Caco-2 (cell line): ENCODE measurements around the gene CEACAM19. TPM values are rescaled to one million over a fixed set of nuclear protein-coding genes. Genes with fewer than 3 reads are reported as not detected.

Experiments
- BruUV-seq: library from RNA; stranded (reverse); fragments of 400-500 nt; replicated peaks from 2 replicates; lab custom pipeline; 2021; lab: Mats Ljungman, UMichigan
- CTCF ChIA-PET: fragments of 300-600 bp; sonication (Branson Sonifier 250); formaldehyde crosslinking; loops from one replicate; lab custom pipeline; 2022; ENCODE audit warnings: antibody characterized with exemption; lab: Charles Lee
- POLR2A ChIA-PET: fragments of 300-600 bp; sonication (Branson Sonifier 250); formaldehyde crosslinking; loops from one replicate; lab custom pipeline; 2022; ENCODE audit warnings: antibody characterized with exemption; lab: Charles Lee
- DNase-seq, 2 experiments: peaks; one replicate each; pipeline versions ENCODE4 v3.0.0 to v3.0.0-alpha.2; 2020 to 2022
- H3K27me3 ChIP-seq: replicated peaks from 2 replicates; pipeline ENCODE4 v1.6.0; 2011; ENCODE audit warnings: low read length; ENCODE audit not compliant: control insufficient read depth, insufficient read depth
- H3K36me3 ChIP-seq: 2 replicates; pipeline ENCODE4 v1.5.1; 2011; ENCODE audit warnings: low read length; ENCODE audit not compliant: control insufficient read depth, insufficient read depth
- H3K4me1 ChIP-seq: fragments of 250-450 bp; sonication (Bioruptor Pico); 2 replicates; pipeline ENCODE4 v1.5.1; 2020; ENCODE audit warnings: mild to moderate bottlenecking
- H3K4me3 ChIP-seq: 2 replicates; pipeline ENCODE4 v1.5.1; 2011; ENCODE audit warnings: low read depth, mild to moderate bottlenecking, control low read depth, low read length
- H3K9me3 ChIP-seq: fragments of 250-450 bp; sonication (Bioruptor Pico); 2 replicates; pipeline ENCODE4 v1.5.1; 2020; ENCODE audit warnings: mild to moderate bottlenecking, moderate library complexity
- H3K27ac Mint-ChIP-seq: one replicate; pipeline ENCODE4 v1.8.0; 2022; ENCODE audit warnings: mixed read lengths; ENCODE audit not compliant: unreplicated experiment
- H3K27me3 Mint-ChIP-seq: one replicate; pipeline ENCODE4 v1.8.0; 2022; ENCODE audit warnings: mixed read lengths; ENCODE audit not compliant: insufficient read depth, unreplicated experiment
- H3K36me3 Mint-ChIP-seq: one replicate; pipeline ENCODE4 v1.8.0; 2022; ENCODE audit warnings: mild to moderate bottlenecking, mixed read lengths; ENCODE audit not compliant: insufficient read depth, unreplicated experiment
- H3K4me1 Mint-ChIP-seq: one replicate; pipeline ENCODE4 v1.8.0; 2022; ENCODE audit warnings: low read depth, mixed read lengths; ENCODE audit not compliant: unreplicated experiment
- H3K4me3 Mint-ChIP-seq: one replicate; pipeline ENCODE4 v1.8.0; 2022; ENCODE audit warnings: mild to moderate bottlenecking, moderate library complexity, mixed read lengths; ENCODE audit not compliant: unreplicated experiment
- H3K9me3 Mint-ChIP-seq: one replicate; pipeline ENCODE4 v1.8.0; 2022; ENCODE audit warnings: mixed read lengths; ENCODE audit not compliant: unreplicated experiment
- intact Hi-C: fragments of 100-400 bp; cut with micrococcal nuclease; formaldehyde crosslinking; loops from one replicate; pipeline ENCODE4 v1.10.0; 2022; ENCODE audit not compliant: unreplicated experiment
- total RNA-seq: library from RNA; stranded (reverse); gene quantifications from 2 replicates; pipeline ENCODE4 v1.2.3, GENCODE V29; 2022
- TF ChIP-seq, protein P1 (sequence below), 2 experiments: fragments of 200-600 bp in 1 of 2; IDR thresholded peaks; 1 replicate in 1 of 2; 2 replicates in 1 of 2; pipeline versions ENCODE4 v1.5.1 to v1.8.0; 2011 to 2022; ENCODE audit warnings: antibody characterized with exemption in 1 of 2, control low read depth in 1 of 2, inconsistent platforms in 1 of 2, low read depth in 1 of 2, low read length in 1 of 2, mild to moderate bottlenecking in 1 of 2, moderate library complexity in 1 of 2; ENCODE audit not compliant: insufficient read depth in 1 of 2, severe bottlenecking in 1 of 2, unreplicated experiment in 1 of 2

CEACAM19 gene
- total RNA-seq, 1 experiment from 2014 or later, result 2.9 TPM

DNA sequence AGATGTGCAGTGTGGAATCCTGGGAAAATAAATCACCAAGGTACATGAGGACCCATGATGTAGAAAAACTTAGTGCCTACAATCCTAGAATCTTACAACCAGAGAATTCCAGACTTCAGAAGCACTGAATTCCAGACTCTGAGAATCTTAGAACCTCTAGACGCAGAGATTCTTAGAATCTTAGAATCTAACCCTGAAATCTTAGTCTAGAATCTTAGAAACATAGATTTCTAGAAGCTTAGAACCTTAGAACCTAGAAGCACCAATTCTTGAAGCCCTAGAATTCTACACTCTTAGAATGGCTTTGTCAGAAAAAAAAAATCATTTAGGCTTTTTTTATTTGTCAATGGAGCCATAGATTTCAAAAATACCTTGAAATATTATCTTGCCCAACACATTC is 33.7 kb downstream of the CEACAM19 start:
- H3K4me3 Mint-ChIP-seq, result no peak overlapping the region
- no peaks in the 10 kb centered on the region for H3K9me3 Mint-ChIP-seq
- TF ChIP-seq, protein P1, sequence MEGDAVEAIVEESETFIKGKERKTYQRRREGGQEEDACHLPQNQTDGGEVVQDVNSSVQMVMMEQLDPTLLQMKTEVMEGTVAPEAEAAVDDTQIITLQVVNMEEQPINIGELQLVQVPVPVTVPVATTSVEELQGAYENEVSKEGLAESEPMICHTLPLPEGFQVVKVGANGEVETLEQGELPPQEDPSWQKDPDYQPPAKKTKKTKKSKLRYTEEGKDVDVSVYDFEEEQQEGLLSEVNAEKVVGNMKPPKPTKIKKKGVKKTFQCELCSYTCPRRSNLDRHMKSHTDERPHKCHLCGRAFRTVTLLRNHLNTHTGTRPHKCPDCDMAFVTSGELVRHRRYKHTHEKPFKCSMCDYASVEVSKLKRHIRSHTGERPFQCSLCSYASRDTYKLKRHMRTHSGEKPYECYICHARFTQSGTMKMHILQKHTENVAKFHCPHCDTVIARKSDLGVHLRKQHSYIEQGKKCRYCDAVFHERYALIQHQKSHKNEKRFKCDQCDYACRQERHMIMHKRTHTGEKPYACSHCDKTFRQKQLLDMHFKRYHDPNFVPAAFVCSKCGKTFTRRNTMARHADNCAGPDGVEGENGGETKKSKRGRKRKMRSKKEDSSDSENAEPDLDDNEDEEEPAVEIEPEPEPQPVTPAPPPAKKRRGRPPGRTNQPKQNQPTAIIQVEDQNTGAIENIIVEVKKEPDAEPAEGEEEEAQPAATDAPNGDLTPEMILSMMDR (IDR thresholded peaks at IDR 0.05; ENCODE audit: insufficient read depth in 1 of 2, low read depth in 1 of 2, low read length in 1 of 2, severe bottlenecking in 1 of 2, unreplicated experiment in 1 of 2), result no peak
- H3K36me3 ChIP-seq, result no peaks in the 10 kb centered on the region
- no TSS peak for BruUV-seq
- ChIA-PET POLR2A (no interaction called here), CTCF (no interaction called here)
- DNase-seq, result no peak
- no peaks in the 10 kb centered on the region for H3K4me1 ChIP-seq
- H3K4me1 Mint-ChIP-seq, result peaks cover 5% of the 10 kb centered on the region
- no peaks in the 10 kb centered on the region for H3K27me3 ChIP-seq
- H3K4me3 ChIP-seq, result no peak overlapping the region
- intact Hi-C loops, result no loop called here
- no peaks in the 10 kb centered on the region for H3K27me3 Mint-ChIP-seq
- no peak overlapping the region for H3K27ac Mint-ChIP-seq
- H3K9me3 ChIP-seq, result no peaks in the 10 kb centered on the region
- no peaks in the 10 kb centered on the region for H3K36me3 Mint-ChIP-seq

DNA sequence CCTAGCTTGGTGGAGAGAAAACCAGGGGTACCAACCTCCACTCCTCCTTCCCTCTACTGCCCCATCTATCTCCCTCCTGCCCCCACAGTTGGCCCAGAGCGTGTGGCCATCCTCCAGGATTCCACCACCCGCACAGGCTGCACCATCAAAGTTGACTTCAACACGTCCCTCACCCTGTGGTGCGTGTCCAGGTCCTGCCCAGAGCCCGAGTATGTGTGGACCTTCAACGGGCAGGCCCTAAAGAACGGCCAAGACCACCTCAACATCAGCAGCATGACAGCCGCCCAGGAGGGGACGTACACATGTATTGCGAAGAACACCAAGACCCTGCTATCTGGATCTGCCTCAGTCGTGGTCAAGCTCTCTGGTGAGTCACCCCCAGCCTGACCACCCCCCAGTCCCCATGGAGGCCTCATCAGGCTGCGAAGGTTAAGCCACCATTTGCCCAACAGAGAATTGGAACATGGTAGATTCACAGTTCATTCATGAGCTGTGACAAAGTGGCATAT is 34.3 kb downstream of the CEACAM19 start:
- Histone ChIP-seq H3K9me3 (no peaks in the 10 kb centered on the region), H3K4me1 (no peaks in the 10 kb centered on the region), H3K4me3 (no peak overlapping the region), H3K27me3 (no peaks in the 10 kb centered on the region), H3K36me3 (no peaks in the 10 kb centered on the region)
- H3K9me3 Mint-ChIP-seq, result no peaks in the 10 kb centered on the region
- no peak overlapping the region for H3K4me3 Mint-ChIP-seq
- H3K4me1 Mint-ChIP-seq, result peaks cover 5% of the 10 kb centered on the region
- no peak overlapping the region for H3K27ac Mint-ChIP-seq
- CTCF ChIA-PET, result no interaction called here
- no peak for DNase-seq
- no peaks in the 10 kb centered on the region for H3K27me3 Mint-ChIP-seq
- TF ChIP-seq, protein P1 (IDR thresholded peaks at IDR 0.05; ENCODE audit: insufficient read depth in 1 of 2, low read depth in 1 of 2, low read length in 1 of 2, severe bottlenecking in 1 of 2, unreplicated experiment in 1 of 2), result no peak
- BruUV-seq, result no TSS peak
- peaks cover under 1% of the 10 kb centered on the region for H3K36me3 Mint-ChIP-seq
- intact Hi-C loops, result no loop called here
- POLR2A ChIA-PET, result no interaction called here

DNA sequence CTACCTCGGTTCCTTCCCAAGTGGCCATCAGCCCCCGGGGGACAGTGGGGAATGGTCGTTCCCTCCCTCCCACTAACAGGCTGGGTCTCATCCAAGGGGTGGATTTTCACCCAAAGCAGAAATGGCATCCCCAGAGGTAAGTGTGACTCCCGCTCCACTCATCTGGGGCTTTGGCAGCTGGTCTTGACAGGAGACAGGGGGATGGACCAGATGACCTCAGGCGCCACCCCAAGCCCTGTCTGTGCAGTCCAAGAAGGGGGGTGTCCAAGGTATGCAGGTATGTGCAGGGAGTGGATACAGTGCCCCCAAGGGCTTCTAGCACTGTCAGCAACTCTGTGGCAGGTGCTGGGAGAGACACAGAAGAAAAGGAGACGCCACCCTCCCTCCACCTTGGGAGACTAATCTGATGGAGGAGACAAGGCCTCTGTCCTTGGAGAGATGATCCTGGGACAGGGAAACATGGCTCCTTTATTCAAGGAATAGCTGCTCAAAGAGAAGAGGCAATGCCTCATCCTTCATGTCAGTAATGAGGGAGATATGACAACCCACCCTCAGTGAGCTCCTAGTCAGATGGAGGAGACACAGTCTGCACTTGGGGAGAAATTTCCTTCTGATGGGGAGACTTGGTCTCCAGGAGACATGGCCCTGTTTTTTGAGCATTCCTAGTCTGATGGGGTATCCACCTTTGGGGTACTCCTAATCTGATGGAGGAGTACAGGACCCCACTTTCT is 35.4 kb downstream of the CEACAM19 start:
- Mint-ChIP-seq H3K27me3 (no peaks in the 10 kb centered on the region), H3K4me1 (peaks cover 5% of the 10 kb centered on the region), H3K36me3 (peaks cover 4% of the 10 kb centered on the region), H3K4me3 (no peak overlapping the region), H3K9me3 (no peaks in the 10 kb centered on the region), H3K27ac (no peak overlapping the region)
- no peaks in the 10 kb centered on the region for H3K27me3 ChIP-seq
- BruUV-seq, result no TSS peak
- CTCF ChIA-PET, result interaction anchor here (1.0 kb wide), 1 partner anchor 136 kb away, joined by 3 read pairs; no protein-coding TSS in a partner anchor
- no peaks in the 10 kb centered on the region for H3K4me1 ChIP-seq
- no peaks in the 10 kb centered on the region for H3K9me3 ChIP-seq
- POLR2A ChIA-PET, result no interaction called here
- TF ChIP-seq, protein P1 (IDR thresholded peaks at IDR 0.05; ENCODE audit: insufficient read depth in 1 of 2, low read depth in 1 of 2, low read length in 1 of 2, severe bottlenecking in 1 of 2, unreplicated experiment in 1 of 2), result no peak
- intact Hi-C loops, result no loop called here
- no peaks in the 10 kb centered on the region for H3K36me3 ChIP-seq
- H3K4me3 ChIP-seq, result no peak overlapping the region
- no peak for DNase-seq
